K562 (cell line): Measurements from ENCODE around the gene DROSHA. TPM values are rescaled to one million over a fixed set of nuclear protein-coding genes. Genes with fewer than 3 reads are reported as not detected.

Source experiments
- ATAC-seq: fragments of 200-7000 bp; cut with Tn5 transposase; 3 replicates; pipeline ENCODE4 v1.9.1; 2020; ENCODE audit warnings: moderate library complexity
- BruUV-seq: library from RNA; stranded (reverse); fragments of 400-500 nt; replicated peaks from 2 replicates; lab custom pipeline; 2021; lab: Mats Ljungman, UMichigan
- CTCF ChIA-PET: fragments of 300-600 bp; formaldehyde crosslinking; extraction: SDS; loops from one replicate; lab custom pipeline; 2021; ENCODE audit warnings: low intra/inter-chr PET ratio; lab: Yijun Ruan, JAX
- POLR2A ChIA-PET: fragments of 300-600, 350-650 bp; sonication (Branson Sonifier 250); formaldehyde crosslinking; extraction: SDS; loops from one replicate; lab custom pipeline; 2021; ENCODE audit warnings: antibody characterized with exemption, inconsistent platforms; lab: Yijun Ruan, JAX
- DNase-seq, 4 experiments: peaks; one replicate each; pipeline versions ENCODE4 v3.0.0 to v3.0.0-alpha.2; 2011 to 2018; ENCODE audit warnings: low spot score in 3 of 4, mixed read lengths in 3 of 4; ENCODE audit errors: extremely low read depth in 1 of 4
- FAIRE-seq: peaks from 2 replicates; lab custom pipeline; 2011; peaks lifted over from hg19 to GRCh38; lab: Jason Lieb, UNC
- H2AFZ ChIP-seq: 2 replicates; pipeline ENCODE4 v1.6.0; 2011; ENCODE audit warnings: low read depth, low read length, control low read depth, inconsistent platforms
- H3K27ac ChIP-seq: fragments of 200-600 bp; 3 replicates; pipeline ENCODE4 v1.8.0; 2011; ENCODE audit warnings: low read depth, mild to moderate bottlenecking, control low read depth, inconsistent platforms, low read length, moderate library complexity, mixed read lengths; ENCODE audit errors: extremely low read depth
- H3K27me3 ChIP-seq, 2 experiments: fragments of 300-600 bp in 1 of 2; 2 replicates in 1 of 2; 3 replicates in 1 of 2; pipeline versions ENCODE4 v1.6.0 to v1.8.0; 2011; ENCODE audit warnings: inconsistent platforms in 2 of 2, low read length in 2 of 2, mild to moderate bottlenecking in 1 of 2, mixed read lengths in 1 of 2, moderate library complexity in 1 of 2; ENCODE audit not compliant: control insufficient read depth in 2 of 2, insufficient read depth in 2 of 2
- H3K36me3 ChIP-seq: fragments of 300-600 bp; 3 replicates; pipeline ENCODE4 v1.8.0; 2011; ENCODE audit warnings: mild to moderate bottlenecking, low read length, inconsistent platforms; ENCODE audit not compliant: control insufficient read depth, insufficient read depth
- H3K4me1 ChIP-seq, 2 experiments: fragments of 200-600 bp in 1 of 2; replicated peaks in 1 of 2; 2 replicates in 1 of 2; 3 replicates in 1 of 2; pipeline versions ENCODE4 v1.5.1 to v1.8.0; 2011; ENCODE audit warnings: inconsistent platforms in 2 of 2, low read length in 2 of 2, mild to moderate bottlenecking in 1 of 2, mixed read lengths in 1 of 2, moderate library complexity in 1 of 2; ENCODE audit not compliant: control insufficient read depth in 2 of 2, insufficient read depth in 2 of 2
- H3K4me2 ChIP-seq: 2 replicates; pipeline ENCODE4 v1.6.1; 2011; ENCODE audit warnings: low read length, control low read depth, inconsistent platforms, mixed read lengths; ENCODE audit not compliant: insufficient read depth
- H3K4me3 ChIP-seq: fragments of 200-600 bp; sonication (generic), shearing (Covaris generic); 2 replicates; pipeline ENCODE4 v1.5.1; 2016; ENCODE audit warnings: control low read depth, inconsistent platforms
- H3K79me2 ChIP-seq: fragments of 200-600 bp; 3 replicates; pipeline ENCODE4 v1.8.0; 2011; ENCODE audit warnings: low read length, inconsistent platforms; ENCODE audit not compliant: control insufficient read depth, insufficient read depth
- H3K9ac ChIP-seq, 2 experiments: 2 replicates each; pipeline versions ENCODE4 v1.6.0 to v1.6.1; 2011; ENCODE audit warnings: low read depth in 2 of 2, low read length in 2 of 2, control low read depth in 1 of 2, inconsistent platforms in 1 of 2, mild to moderate bottlenecking in 1 of 2, mixed read lengths in 1 of 2; ENCODE audit not compliant: insufficient read depth in 1 of 2
- H3K9me1 ChIP-seq: one replicate; pipeline ENCODE4 v1.6.0; 2011; ENCODE audit warnings: inconsistent platforms, mild to moderate bottlenecking, low read length, moderate library complexity; ENCODE audit not compliant: control insufficient read depth, insufficient read depth
- H3K9me3 ChIP-seq: replicated peaks from 2 replicates; pipeline ENCODE4 v1.5.1; 2011; ENCODE audit warnings: low read depth, low read length, inconsistent platforms; ENCODE audit not compliant: control insufficient read depth, insufficient read depth
- H4K20me1 ChIP-seq: replicated peaks from 2 replicates; pipeline ENCODE4 v1.6.1; 2011; ENCODE audit warnings: low read length, inconsistent platforms, mixed read lengths; ENCODE audit not compliant: control insufficient read depth, insufficient read depth
- CHCHD3 ChIP-seq: fragments of 250-450 bp; sonication (Bioruptor Pico); IDR thresholded peaks from 2 replicates; pipeline ENCODE4 v2.1.2; 2022; ENCODE audit warnings: mild to moderate bottlenecking
- EHMT2 ChIP-seq: fragments of 450-650 bp; IDR thresholded peaks from 2 replicates; pipeline ENCODE4 v1.6.1; 2018; ENCODE audit warnings: antibody characterized with exemption
- FOS ChIP-seq: IDR thresholded peaks from 3 replicates; pipeline ENCODE4 v1.6.1; 2011; ENCODE audit not compliant: insufficient read length; ENCODE audit errors: extremely low read depth
- FOXP1 ChIP-seq: sonication (generic); formaldehyde crosslinking; IDR thresholded peaks from 2 replicates; pipeline ENCODE4 v1.8.0; 2022; ENCODE audit warnings: mild to moderate bottlenecking, missing genetic modification reagents
- HMG20A ChIP-seq: fragments of 450-650 bp; formaldehyde crosslinking; conservative IDR thresholded peaks from 2 replicates; pipeline ENCODE4 v1.4.0; 2020; ENCODE audit warnings: mild to moderate bottlenecking, mixed read lengths
- NR4A1 ChIP-seq, 2 experiments: fragments of 250-450 bp in 1 of 2; fragments of 450-650 bp in 1 of 2; sonication (Bioruptor Pico) in 1 of 2; IDR thresholded peaks; 2 replicates each; pipeline versions ENCODE4 v1.4.0 to v1.6.1; 2016 to 2020; ENCODE audit warnings: mild to moderate bottlenecking in 2 of 2, missing compliant biosample characterization in 1 of 2, missing genetic modification characterization in 1 of 2, moderate library complexity in 1 of 2
- RBM22 ChIP-seq: fragments of 200-400 bp; formaldehyde crosslinking; IDR thresholded peaks from 2 replicates; pipeline ENCODE4 v1.6.1; 2018; ENCODE audit warnings: low read length, low read depth; ENCODE audit not compliant: poor library complexity, severe bottlenecking
- ZNF174 ChIP-seq: fragments of 250-450 bp; sonication (Bioruptor Pico); IDR thresholded peaks from 2 replicates; pipeline ENCODE4 v1.4.0; 2020; ENCODE audit warnings: mild to moderate bottlenecking
- WGBS: fragments of 100-300 bp; shearing (Covaris generic); methylation state at CpG from one replicate; pipeline ENCODE4 v1.1.6; 2016; ENCODE audit warnings: low coverage, mixed read lengths; ENCODE audit not compliant: insufficient coverage; ENCODE audit errors: missing lambda C conversion rate; 5-methylcytosine and 5-hydroxymethylcytosine counted together
- in situ Hi-C: fragments of 300-500 bp; cut with MboI; formaldehyde crosslinking; loops from 4 replicates; pipeline ENCODE4 v1.15.0; 2018; ENCODE audit warnings: inconsistent platforms, mixed read lengths
- intact Hi-C: fragments of 100-400 bp; cut with micrococcal nuclease; formaldehyde crosslinking; loops from 2 replicates; pipeline ENCODE4 v1.14.2; 2022
- polyA plus RNA-seq, 8 experiments: library from polyadenylated mRNA; depleted of rRNA in 4 of 8; stranded (reverse) in 5 of 8; unstranded in 3 of 8; fragments of >200 nt; fragmentation: Nextera tagmentation in 2 of 8; fragmentation: Illumina TruSeq in 1 of 8; extraction: Ambion mirVana in 2 of 8; extraction: Trizol in 1 of 8; gene quantifications; 2 replicates each; pipeline versions ENCODE4 v1.2.1 to v1.2.3, GENCODE V29; 2011 to 2014; ENCODE audit warnings: inconsistent platforms in 1 of 8, missing spikeins in 1 of 8
- total RNA-seq, 7 experiments: library from RNA; depleted of rRNA in 6 of 7; stranded (reverse); fragments of >200 nt in 6 of 7; fragmentation: Illumina TruSeq in 2 of 7; extraction: Trizol in 2 of 7; gene quantifications; 2 replicates each; pipeline versions ENCODE4 v1.2.1 to v1.2.3, GENCODE V29; 2011 to 2021; ENCODE audit warnings: low replicate concordance in 1 of 7
- TF ChIP-seq, protein P1 (sequence below): fragments of 450-650 bp; IDR thresholded peaks from 2 replicates; pipeline ENCODE4 v1.7.0; 2016; ENCODE audit warnings: borderline replicate concordance

DROSHA gene
- total and polyA plus RNA-seq, 9 of the 15 experiments (the other 6 are each of a cell fraction or from before 2014, with no cell fraction given), result 52.5 to 109 (median 68.9) TPM

DNA sequence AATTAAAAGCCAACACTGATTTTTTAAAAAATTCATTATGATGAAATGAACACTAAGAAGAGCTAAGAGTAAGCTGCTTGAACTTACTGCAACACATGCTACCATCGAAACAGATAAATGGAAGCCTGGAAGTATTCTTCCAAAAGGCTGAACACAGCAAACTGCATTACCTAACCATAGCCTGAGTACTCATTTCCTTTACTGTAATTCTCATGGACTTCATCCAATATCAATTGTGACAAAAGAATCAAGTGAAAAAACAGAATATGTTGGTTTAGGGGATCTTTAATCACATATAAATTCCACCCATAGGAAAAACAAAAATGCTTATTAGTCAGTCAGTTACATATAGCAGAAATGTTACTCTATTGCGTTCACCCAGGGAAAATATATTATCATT lies 68.5 kb downstream of the DROSHA start:
- TF ChIP-seq HMG20A (CRISPR knock-in tag) (no peak), ZNF174 (CRISPR knock-in tag) (no peak), CHCHD3 (no peak), RBM22 (no peak), NR4A1 (CRISPR knock-in tag; IDR thresholded peaks at IDR 0.05) (no peak), NR4A1 (tag; IDR thresholded peaks at IDR 0.05) (no peak), EHMT2 (no peak), FOXP1 (CRISPR knock-in tag) (no peak), FOS (no peak)
- TF ChIP-seq, protein P1, sequence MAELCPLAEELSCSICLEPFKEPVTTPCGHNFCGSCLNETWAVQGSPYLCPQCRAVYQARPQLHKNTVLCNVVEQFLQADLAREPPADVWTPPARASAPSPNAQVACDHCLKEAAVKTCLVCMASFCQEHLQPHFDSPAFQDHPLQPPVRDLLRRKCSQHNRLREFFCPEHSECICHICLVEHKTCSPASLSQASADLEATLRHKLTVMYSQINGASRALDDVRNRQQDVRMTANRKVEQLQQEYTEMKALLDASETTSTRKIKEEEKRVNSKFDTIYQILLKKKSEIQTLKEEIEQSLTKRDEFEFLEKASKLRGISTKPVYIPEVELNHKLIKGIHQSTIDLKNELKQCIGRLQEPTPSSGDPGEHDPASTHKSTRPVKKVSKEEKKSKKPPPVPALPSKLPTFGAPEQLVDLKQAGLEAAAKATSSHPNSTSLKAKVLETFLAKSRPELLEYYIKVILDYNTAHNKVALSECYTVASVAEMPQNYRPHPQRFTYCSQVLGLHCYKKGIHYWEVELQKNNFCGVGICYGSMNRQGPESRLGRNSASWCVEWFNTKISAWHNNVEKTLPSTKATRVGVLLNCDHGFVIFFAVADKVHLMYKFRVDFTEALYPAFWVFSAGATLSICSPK, result no peak
- no peak overlapping the region for H3K4me3 ChIP-seq
- WGBS, result 93% methylated on average over 2 of the region's 2 CpGs
- intact Hi-C loops, result no loop called here
- H3K9ac ChIP-seq, result no peak overlapping the region
- DNase-seq (no peak), ATAC-seq (no peak), FAIRE-seq (no peak)
- H3K36me3 ChIP-seq, result peaks cover 95% of the 10 kb centered on the region
- ChIA-PET CTCF (no interaction called here), POLR2A (no interaction called here)
- H4K20me1 ChIP-seq, result no peaks in the 10 kb centered on the region
- H2AFZ ChIP-seq, result no peak overlapping the region
- H3K4me2 ChIP-seq, result no peak overlapping the region
- H3K27ac ChIP-seq, result no peak overlapping the region
- in situ Hi-C loops, result no loop called here
- H3K27me3 ChIP-seq, result no peaks in the 10 kb centered on the region
- no peaks in the 10 kb centered on the region for H3K79me2 ChIP-seq
- BruUV-seq, result no TSS peak
- H3K9me1 ChIP-seq, result no peaks in the 10 kb centered on the region
- no peaks in the 10 kb centered on the region for H3K4me1 ChIP-seq
- H3K9me3 ChIP-seq, result no peaks in the 10 kb centered on the region
